Measurements from ENCODE around the gene AP1S2.
"Not testable (repeated sequence)": the region's sequence is repeated elsewhere in the genome, so short reads cannot be mapped to it uniquely, and the experiment has no call there.

AP1S2 gene

GRCh38 chrX:15855568-15856221 lies 1.1 kb upstream of the AP1S2 start:
- no peak for DNase-seq (ENCODE audit: low read depth in 2 of 2)

- peak; percentile 10 to 19 for DNase-seq (ENCODE audit: low read depth in 2 of 2)
Observed at GRCh38 chrX:15854080-15854655, 445 bp downstream of the AP1S2 start.

GRCh38 chrX:15853586-15854079 lies 980 bp downstream of the AP1S2 start:
- no peak for DNase-seq (ENCODE audit: low read depth in 2 of 2)

GRCh38 chrX:15849555-15849954 lies 5.1 kb downstream of the AP1S2 start:
- no peak for DNase-seq (ENCODE audit: low read depth in 2 of 2)

- DNase-seq (ENCODE audit: low read depth in 2 of 2), result no peak
Observed at GRCh38 chrX:15848576-15848975, 6.0 kb downstream of the AP1S2 start.

- no peak for DNase-seq (ENCODE audit: low read depth in 2 of 2)
Observed at GRCh38 chrX:15843960-15844359, 10.7 kb downstream of the AP1S2 start.

- DNase-seq (ENCODE audit: low read depth in 2 of 2), result no peak
Observed at GRCh38 chrX:15841853-15842516, 12.6 kb downstream of the AP1S2 start.

- no peak for DNase-seq (ENCODE audit: low read depth in 2 of 2)
Observed at GRCh38 chrX:15838017-15838416, 16.6 kb downstream of the AP1S2 start.

- DNase-seq (ENCODE audit: low read depth in 2 of 2), result no peak
Observed at GRCh38 chrX:15834827-15835595, 19.6 kb downstream of the AP1S2 start.

- no peak for DNase-seq (ENCODE audit: low read depth in 2 of 2)
Observed at GRCh38 chrX:15834053-15834452, 20.6 kb downstream of the AP1S2 start.

- DNase-seq (ENCODE audit: low read depth in 2 of 2), result not testable (repeated sequence)
Observed at GRCh38 chrX:15831347-15831746, 23.3 kb downstream of the AP1S2 start.

GRCh38 chrX:15829217-15829616 lies 25.4 kb downstream of the AP1S2 start:
- DNase-seq (ENCODE audit: low read depth in 2 of 2), result no peak

GRCh38 chrX:15825936-15826335 lies 28.7 kb downstream of the AP1S2 start:
- DNase-seq (ENCODE audit: low read depth in 2 of 2), result no peak

- DNase-seq (ENCODE audit: low read depth in 2 of 2), result no peak
Observed at GRCh38 chrX:15822922-15823321, 31.7 kb downstream of the AP1S2 start.

GRCh38 chrX:15820106-15821073 lies 34.2 kb downstream of the AP1S2 start:
- DNase-seq (ENCODE audit: low read depth in 2 of 2), result no peak

- DNase-seq (ENCODE audit: low read depth in 2 of 2), result peak in 1 of 2 donors; percentile 1
Observed at GRCh38 chrX:15816886-15817285, 37.7 kb downstream of the AP1S2 start.

GRCh38 chrX:15816438-15816809 lies 38.2 kb downstream of the AP1S2 start:
- DNase-seq (ENCODE audit: low read depth in 2 of 2), result no peak

GRCh38 chrX:15815779-15816437 lies 38.7 kb downstream of the AP1S2 start:
- no peak for DNase-seq (ENCODE audit: low read depth in 2 of 2)

GRCh38 chrX:15814771-15815365 lies 39.7 kb downstream of the AP1S2 start:
- no peak for DNase-seq (ENCODE audit: low read depth in 2 of 2)

- DNase-seq (ENCODE audit: low read depth in 2 of 2), result no peak
Observed at GRCh38 chrX:15813416-15813815, 41.2 kb downstream of the AP1S2 start.

Measured in activated CD4-positive, alpha-beta T cell treated with anti-CD3 and anti-CD28 coated beads for 24 hours (primary cell).